GM10266 (cell line): ENCODE results near the gene MAPK8.

Experiments used
- DNase-seq: peaks from one replicate; pipeline ENCODE4 v3.0.0; 2012; ENCODE audit errors: extremely low spot score
- CTCF ChIP-seq: IDR thresholded peaks from 2 replicates; pipeline ENCODE4 v1.5.1; 2012; ENCODE audit warnings: mild to moderate bottlenecking, low read depth; ENCODE audit not compliant: control insufficient read depth, insufficient read depth; ENCODE audit errors: missing control alignments

The MAPK8 gene

GRCh38 chr10:48456361-48456804 is 149.9 kb downstream of the MAPK8 start:
- no peak for TF ChIP-seq CTCF
- DNase-seq, result no peak

GRCh38 chr10:48456808-48457761 is 150.6 kb downstream of the MAPK8 start:
- DNase-seq, result no peak
- no peak for TF ChIP-seq CTCF

GRCh38 chr10:48457949-48458661 is 151.6 kb downstream of the MAPK8 start:
- no peak for TF ChIP-seq CTCF
- no peak for DNase-seq

- no peak for DNase-seq
- no peak for TF ChIP-seq CTCF
Measured at GRCh38 chr10:48458662-48459048, 152.2 kb downstream of the MAPK8 start.

- no peak for TF ChIP-seq CTCF
- DNase-seq, result no peak
Measured at GRCh38 chr10:48459270-48460150, 153.0 kb downstream of the MAPK8 start.

- TF ChIP-seq CTCF, result no peak
- no peak for DNase-seq
Measured at GRCh38 chr10:48460182-48460581, 153.7 kb downstream of the MAPK8 start.
